Astrocyte (in vitro differentiated cells and primary cell): Measurements from ENCODE around the gene BBS9. TPM values are rescaled to one million over a fixed set of nuclear protein-coding genes. Genes with fewer than 3 reads are reported as not detected.

ENCODE experiments used
- DNase-seq: peaks from one replicate; pipeline ENCODE4 v3.0.0-alpha.2; 2010; ENCODE audit warnings: low read depth
- FAIRE-seq: peaks from 2 replicates; lab custom pipeline; 2011; peaks lifted over from hg19 to GRCh38; lab: Jason Lieb, UNC
- H2AFZ ChIP-seq: 2 replicates; pipeline ENCODE4 v1.6.0; 2012; ENCODE audit warnings: low read depth, low read length, inconsistent platforms
- H3K27ac ChIP-seq: 2 replicates; pipeline ENCODE4 v1.5.1; 2011; ENCODE audit warnings: low read depth, low read length, inconsistent platforms
- H3K27me3 ChIP-seq: 2 replicates; pipeline ENCODE4 v1.6.0; 2011; ENCODE audit warnings: low read length, inconsistent platforms; ENCODE audit not compliant: insufficient read depth
- H3K36me3 ChIP-seq: 2 replicates; pipeline ENCODE4 v1.5.1; 2011; ENCODE audit warnings: low read length, inconsistent platforms; ENCODE audit not compliant: insufficient read depth
- H3K4me1 ChIP-seq: 2 replicates; pipeline ENCODE4 v1.5.1; 2011; ENCODE audit warnings: low read length, inconsistent platforms; ENCODE audit not compliant: insufficient read depth
- H3K4me2 ChIP-seq: 2 replicates; pipeline ENCODE4 v1.6.0; 2012; ENCODE audit warnings: low read length, inconsistent platforms
- H3K4me3 ChIP-seq: 2 replicates; pipeline ENCODE4 v1.5.1; 2011; ENCODE audit warnings: low read depth, mild to moderate bottlenecking, low read length, inconsistent platforms; ENCODE audit not compliant: insufficient read depth
- H3K79me2 ChIP-seq: 2 replicates; pipeline ENCODE4 v1.6.0; 2012; ENCODE audit warnings: mild to moderate bottlenecking, low read length, inconsistent platforms; ENCODE audit not compliant: insufficient read depth
- H3K9ac ChIP-seq: 2 replicates; pipeline ENCODE4 v1.6.0; 2012; ENCODE audit warnings: mild to moderate bottlenecking, low read length, inconsistent platforms
- H3K9me3 ChIP-seq: 2 replicates; pipeline ENCODE4 v1.5.1; 2012; ENCODE audit warnings: low read depth, mild to moderate bottlenecking, low read length, inconsistent platforms; ENCODE audit not compliant: insufficient read depth
- H4K20me1 ChIP-seq: 2 replicates; pipeline ENCODE4 v1.6.0; 2012; ENCODE audit warnings: low read length, inconsistent platforms; ENCODE audit not compliant: insufficient read depth
- H3K27ac Mint-ChIP-seq: one replicate; pipeline ENCODE4 v1.8.0; 2021; ENCODE audit warnings: mild to moderate bottlenecking, mixed read lengths; ENCODE audit not compliant: unreplicated experiment
- H3K27me3 Mint-ChIP-seq: one replicate; pipeline ENCODE4 v1.8.0; 2021; ENCODE audit warnings: low read depth, mixed read lengths; ENCODE audit not compliant: unreplicated experiment
- H3K36me3 Mint-ChIP-seq: one replicate; pipeline ENCODE4 v1.8.0; 2021; ENCODE audit warnings: low read depth, mixed read lengths; ENCODE audit not compliant: unreplicated experiment
- H3K4me1 Mint-ChIP-seq: one replicate; pipeline ENCODE4 v1.8.0; 2021; ENCODE audit warnings: low read depth, mixed read lengths; ENCODE audit not compliant: unreplicated experiment
- H3K4me3 Mint-ChIP-seq: one replicate; pipeline ENCODE4 v1.8.0; 2021; ENCODE audit warnings: mild to moderate bottlenecking, moderate library complexity, mixed read lengths; ENCODE audit not compliant: unreplicated experiment
- H3K9me3 Mint-ChIP-seq: one replicate; pipeline ENCODE4 v1.8.0; 2021; ENCODE audit warnings: mild to moderate bottlenecking, mixed read lengths; ENCODE audit not compliant: unreplicated experiment
- CTCF ChIP-seq: IDR thresholded peaks from 2 replicates; pipeline ENCODE4 v1.5.1; 2011; ENCODE audit warnings: low read depth, mild to moderate bottlenecking, inconsistent platforms, low read length, moderate library complexity; ENCODE audit not compliant: insufficient read depth
- EZH2 ChIP-seq: IDR thresholded peaks from 2 replicates; pipeline ENCODE4 v1.6.1; 2012; ENCODE audit warnings: mild to moderate bottlenecking, low read length, inconsistent platforms; ENCODE audit not compliant: insufficient read depth
- total RNA-seq: library from RNA; stranded (reverse); gene quantifications from 2 replicates; pipeline ENCODE4 v1.2.1, GENCODE V29; 2021

The BBS9 gene
- total RNA-seq, 1 donor from 2014 or later = 25.1 TPM

GRCh38 chr7:33399528-33400213 lies 270.3 kb downstream of the BBS9 start:
- no peaks in the 10 kb centered on the region for H3K4me1 Mint-ChIP-seq
- Histone ChIP-seq H3K27me3 (no peaks in the 10 kb centered on the region), H4K20me1 (no peaks in the 10 kb centered on the region), H3K9me3 (no peaks in the 10 kb centered on the region), H3K27ac (no peak overlapping the region), H3K36me3 (no peaks in the 10 kb centered on the region), H3K79me2 (no peaks in the 10 kb centered on the region), H3K4me3 (no peak overlapping the region), H2AFZ (no peak overlapping the region), H3K9ac (no peak overlapping the region), H3K4me2 (no peak overlapping the region), H3K4me1 (no peaks in the 10 kb centered on the region)
- peaks cover 9% of the 10 kb centered on the region for H3K36me3 Mint-ChIP-seq
- H3K27ac Mint-ChIP-seq = no peak overlapping the region
- FAIRE-seq = no peak
- no peak overlapping the region for H3K4me3 Mint-ChIP-seq
- peaks cover 1% of the 10 kb centered on the region for H3K9me3 Mint-ChIP-seq
- TF ChIP-seq EZH2 (no peak), CTCF (no peak)
- no peaks in the 10 kb centered on the region for H3K27me3 Mint-ChIP-seq
- DNase-seq = no peak

- Mint-ChIP-seq H3K4me1 (no peaks in the 10 kb centered on the region), H3K36me3 (peaks cover 9% of the 10 kb centered on the region), H3K4me3 (no peak overlapping the region), H3K9me3 (peaks cover 1% of the 10 kb centered on the region), H3K27me3 (no peaks in the 10 kb centered on the region), H3K27ac (no peak overlapping the region)
- FAIRE-seq = no peak
- Histone ChIP-seq H2AFZ (no peak overlapping the region), H3K36me3 (no peaks in the 10 kb centered on the region), H3K4me3 (no peak overlapping the region), H3K27ac (no peak overlapping the region), H4K20me1 (no peaks in the 10 kb centered on the region), H3K4me2 (no peak overlapping the region), H3K27me3 (no peaks in the 10 kb centered on the region), H3K9me3 (no peaks in the 10 kb centered on the region), H3K9ac (no peak overlapping the region), H3K4me1 (no peaks in the 10 kb centered on the region), H3K79me2 (no peaks in the 10 kb centered on the region)
- DNase-seq = no peak
- no peak for TF ChIP-seq CTCF
- no peak for TF ChIP-seq EZH2
Observed at GRCh38 chr7:33400214-33400538, 270.8 kb downstream of the BBS9 start.

GRCh38 chr7:33410266-33410665 lies 280.9 kb downstream of the BBS9 start:
- Histone ChIP-seq H3K79me2 (no peaks in the 10 kb centered on the region), H3K9me3 (no peaks in the 10 kb centered on the region), H3K27me3 (no peaks in the 10 kb centered on the region), H3K27ac (no peak overlapping the region), H2AFZ (no peak overlapping the region), H3K4me3 (no peak overlapping the region), H3K36me3 (no peaks in the 10 kb centered on the region), H3K4me2 (no peak overlapping the region), H3K9ac (no peak overlapping the region), H3K4me1 (no peaks in the 10 kb centered on the region), H4K20me1 (no peaks in the 10 kb centered on the region)
- H3K9me3 Mint-ChIP-seq = peaks cover 21% of the 10 kb centered on the region
- H3K36me3 Mint-ChIP-seq = peaks cover 9% of the 10 kb centered on the region
- FAIRE-seq = no peak
- no peak for TF ChIP-seq EZH2
- H3K4me1 Mint-ChIP-seq = no peaks in the 10 kb centered on the region
- H3K27me3 Mint-ChIP-seq = no peaks in the 10 kb centered on the region
- no peak for DNase-seq
- H3K27ac Mint-ChIP-seq = no peak overlapping the region
- no peak overlapping the region for H3K4me3 Mint-ChIP-seq
